ENCODE measurements around the gene LINGO3.
A peak's percentile ranks its signal among the peaks of the same experiment; 100 is the strongest.

LINGO3 gene

GRCh38 chr19:2334426-2334825, 26.5 kb upstream of the LINGO3 start:
- H3K36me3 Mint-ChIP-seq (ENCODE audit: low read depth), result peaks cover 17% of the 10 kb centered on the region
- H3K27ac Mint-ChIP-seq, result no peak overlapping the region
- H3K9me3 Mint-ChIP-seq, result peaks cover 5% of the 10 kb centered on the region
- peaks cover 26% of the 10 kb centered on the region for H3K4me1 Mint-ChIP-seq (ENCODE audit: low read depth)
- H3K27me3 Mint-ChIP-seq (ENCODE audit: low read depth), result no peaks in the 10 kb centered on the region
- no peak overlapping the region for H3K4me3 Mint-ChIP-seq

- H3K27ac Mint-ChIP-seq, result no peak overlapping the region
- H3K4me3 Mint-ChIP-seq, result no peak overlapping the region
- H3K9me3 Mint-ChIP-seq, result peaks cover 5% of the 10 kb centered on the region
- peaks cover 30% of the 10 kb centered on the region for H3K4me1 Mint-ChIP-seq (ENCODE audit: low read depth)
- peaks cover 17% of the 10 kb centered on the region for H3K36me3 Mint-ChIP-seq (ENCODE audit: low read depth)
- no peaks in the 10 kb centered on the region for H3K27me3 Mint-ChIP-seq (ENCODE audit: low read depth)
These were observed 25.9 kb upstream of the LINGO3 start for GRCh38 chr19:2333807-2334211.

GRCh38 chr19:2333027-2333806, 25.3 kb upstream of the LINGO3 start:
- no peak overlapping the region for H3K4me3 Mint-ChIP-seq
- peaks cover 19% of the 10 kb centered on the region for H3K36me3 Mint-ChIP-seq (ENCODE audit: low read depth)
- H3K4me1 Mint-ChIP-seq (ENCODE audit: low read depth), result peaks cover 30% of the 10 kb centered on the region
- H3K9me3 Mint-ChIP-seq, result peaks cover 5% of the 10 kb centered on the region
- H3K27me3 Mint-ChIP-seq (ENCODE audit: low read depth), result no peaks in the 10 kb centered on the region
- no peak overlapping the region for H3K27ac Mint-ChIP-seq

- peak overlapping the region; percentile 88 for H3K27ac Mint-ChIP-seq
- peaks cover 34% of the 10 kb centered on the region for H3K4me1 Mint-ChIP-seq (ENCODE audit: low read depth)
- peak overlapping the region; percentile 40 for H3K4me3 Mint-ChIP-seq
- H3K27me3 Mint-ChIP-seq (ENCODE audit: low read depth), result no peaks in the 10 kb centered on the region
- peaks cover 20% of the 10 kb centered on the region for H3K36me3 Mint-ChIP-seq (ENCODE audit: low read depth)
- peaks cover 5% of the 10 kb centered on the region for H3K9me3 Mint-ChIP-seq
These were observed 24.5 kb upstream of the LINGO3 start for GRCh38 chr19:2332341-2333026.

GRCh38 chr19:2331601-2332246, 23.8 kb upstream of the LINGO3 start:
- peaks cover 40% of the 10 kb centered on the region for H3K4me1 Mint-ChIP-seq (ENCODE audit: low read depth)
- no peak overlapping the region for H3K4me3 Mint-ChIP-seq
- H3K9me3 Mint-ChIP-seq, result peaks cover 5% of the 10 kb centered on the region
- peaks cover 21% of the 10 kb centered on the region for H3K36me3 Mint-ChIP-seq (ENCODE audit: low read depth)
- H3K27ac Mint-ChIP-seq, result peak overlapping the region; percentile 88
- H3K27me3 Mint-ChIP-seq (ENCODE audit: low read depth), result no peaks in the 10 kb centered on the region

GRCh38 chr19:2330632-2331284, 22.8 kb upstream of the LINGO3 start:
- peaks cover 19% of the 10 kb centered on the region for H3K36me3 Mint-ChIP-seq (ENCODE audit: low read depth)
- H3K9me3 Mint-ChIP-seq, result peaks cover 2% of the 10 kb centered on the region
- H3K4me1 Mint-ChIP-seq (ENCODE audit: low read depth), result peaks cover 49% of the 10 kb centered on the region
- H3K4me3 Mint-ChIP-seq, result peak overlapping the region; percentile 40
- H3K27ac Mint-ChIP-seq, result peak overlapping the region; percentile 46
- no peaks in the 10 kb centered on the region for H3K27me3 Mint-ChIP-seq (ENCODE audit: low read depth)

- Mint-ChIP-seq H3K9me3 (no peaks in the 10 kb centered on the region), H3K4me3 (peak overlapping the region; percentile 88), H3K27ac (peak overlapping the region; percentile 46), H3K27me3 (ENCODE audit: low read depth) (no peaks in the 10 kb centered on the region), H3K36me3 (ENCODE audit: low read depth) (peaks cover 19% of the 10 kb centered on the region), H3K4me1 (ENCODE audit: low read depth) (peaks cover 51% of the 10 kb centered on the region)
These were observed 22.3 kb upstream of the LINGO3 start for GRCh38 chr19:2330255-2330631.

GRCh38 chr19:2329501-2329916, 21.6 kb upstream of the LINGO3 start:
- peaks cover 51% of the 10 kb centered on the region for H3K4me1 Mint-ChIP-seq (ENCODE audit: low read depth)
- H3K27me3 Mint-ChIP-seq (ENCODE audit: low read depth), result no peaks in the 10 kb centered on the region
- H3K9me3 Mint-ChIP-seq, result no peaks in the 10 kb centered on the region
- H3K36me3 Mint-ChIP-seq (ENCODE audit: low read depth), result peaks cover 22% of the 10 kb centered on the region
- H3K27ac Mint-ChIP-seq, result peak overlapping the region; percentile 92
- peak overlapping the region; percentile 88 for H3K4me3 Mint-ChIP-seq

GRCh38 chr19:2329149-2329478, 21.2 kb upstream of the LINGO3 start:
- Mint-ChIP-seq H3K36me3 (ENCODE audit: low read depth) (peaks cover 23% of the 10 kb centered on the region), H3K27ac (peak overlapping the region; percentile 92), H3K4me1 (ENCODE audit: low read depth) (peaks cover 51% of the 10 kb centered on the region), H3K4me3 (peak overlapping the region; percentile 88), H3K9me3 (no peaks in the 10 kb centered on the region), H3K27me3 (ENCODE audit: low read depth) (no peaks in the 10 kb centered on the region)

- Mint-ChIP-seq H3K4me3 (peak within 1 kb of the TSS; percentile 96), H3K36me3 (ENCODE audit: low read depth) (peaks cover 23% of the 10 kb centered on the region), H3K9me3 (no peaks in the 10 kb centered on the region), H3K27ac (peak within 1 kb of the TSS; percentile 96), H3K4me1 (ENCODE audit: low read depth) (peaks cover 51% of the 10 kb centered on the region), H3K27me3 (ENCODE audit: low read depth) (no peaks in the 10 kb centered on the region)
These were observed 20.6 kb upstream of the LINGO3 start, which contains the start of the genes LSM7 and SPPL2B for GRCh38 chr19:2328401-2329148. LSM7 (minus strand) TSS chr19:2328586; CDS start chr19:2328566, 20 bp downstream. SPPL2B (plus strand) TSS chr19:2328684; CDS start chr19:2328710, 26 bp downstream.

- H3K27ac Mint-ChIP-seq, result peak overlapping the region; percentile 96
- no peaks in the 10 kb centered on the region for H3K27me3 Mint-ChIP-seq (ENCODE audit: low read depth)
- H3K9me3 Mint-ChIP-seq, result no peaks in the 10 kb centered on the region
- peak overlapping the region; percentile 96 for H3K4me3 Mint-ChIP-seq
- peaks cover 23% of the 10 kb centered on the region for H3K36me3 Mint-ChIP-seq (ENCODE audit: low read depth)
- H3K4me1 Mint-ChIP-seq (ENCODE audit: low read depth), result peaks cover 51% of the 10 kb centered on the region
These were observed 19.9 kb upstream of the LINGO3 start for GRCh38 chr19:2327773-2328400.

GRCh38 chr19:2326699-2327360, 18.9 kb upstream of the LINGO3 start:
- H3K4me1 Mint-ChIP-seq (ENCODE audit: low read depth), result peaks cover 44% of the 10 kb centered on the region
- H3K27ac Mint-ChIP-seq, result peak overlapping the region; percentile 96
- no peaks in the 10 kb centered on the region for H3K27me3 Mint-ChIP-seq (ENCODE audit: low read depth)
- no peaks in the 10 kb centered on the region for H3K9me3 Mint-ChIP-seq
- H3K4me3 Mint-ChIP-seq, result peak overlapping the region; percentile 96
- H3K36me3 Mint-ChIP-seq (ENCODE audit: low read depth), result peaks cover 23% of the 10 kb centered on the region
